Measurements from ENCODE around the gene BABAM2.

Gene BABAM2

GRCh38 chr2:28354920-28355520, 464.5 kb downstream of the BABAM2 start:
- no peak for DNase-seq

GRCh38 chr2:28355521-28356094, 465.1 kb downstream of the BABAM2 start:
- no peak for DNase-seq

- no peak for DNase-seq
Measured at GRCh38 chr2:28356095-28356911, 465.8 kb downstream of the BABAM2 start.

GRCh38 chr2:28357055-28357454, 466.5 kb downstream of the BABAM2 start:
- DNase-seq: no peak

- DNase-seq: no peak
Measured at GRCh38 chr2:28357948-28358667, 467.6 kb downstream of the BABAM2 start.

GRCh38 chr2:28358668-28359201, 468.2 kb downstream of the BABAM2 start:
- DNase-seq: no peak

GRCh38 chr2:28359222-28360057, 468.9 kb downstream of the BABAM2 start:
- DNase-seq: no peak

- DNase-seq: no peak
Measured at GRCh38 chr2:28360058-28360717, 469.7 kb downstream of the BABAM2 start.

GRCh38 chr2:28360718-28361293, 470.3 kb downstream of the BABAM2 start:
- DNase-seq: no peak

GRCh38 chr2:28361991-28362710, 471.6 kb downstream of the BABAM2 start:
- no peak for DNase-seq

- no peak for DNase-seq
Measured at GRCh38 chr2:28362991-28363521, 472.5 kb downstream of the BABAM2 start.

- DNase-seq: no peak
Measured at GRCh38 chr2:28363686-28364280, 473.3 kb downstream of the BABAM2 start.

GRCh38 chr2:28364610-28365009, 474.1 kb downstream of the BABAM2 start:
- no peak for DNase-seq

- no peak for DNase-seq
Measured at GRCh38 chr2:28365158-28365557, 474.6 kb downstream of the BABAM2 start.

GRCh38 chr2:28366149-28366495, 475.6 kb downstream of the BABAM2 start:
- no peak for DNase-seq

GRCh38 chr2:28366496-28367282, 476.2 kb downstream of the BABAM2 start:
- DNase-seq: no peak

GRCh38 chr2:28367667-28368356, 477.3 kb downstream of the BABAM2 start:
- DNase-seq: no peak

- DNase-seq: no peak
Measured at GRCh38 chr2:28368357-28368798, 477.8 kb downstream of the BABAM2 start.
